NCI-H187 treated with DMSO at 0.1 percent for 48 hours (cell line): ENCODE results near the gene IL4R.
A peak's percentile ranks its signal among the peaks of the same experiment; 100 is the strongest.
"Not testable (repeated sequence)": the region's sequence is repeated elsewhere in the genome, so short reads cannot be mapped to it uniquely, and the experiment has no call there.

Source experiments
- DNase-seq: peaks from one replicate; lab custom pipeline; 2025; lab: John Stamatoyannopoulos, UW

IL4R gene

DNA sequence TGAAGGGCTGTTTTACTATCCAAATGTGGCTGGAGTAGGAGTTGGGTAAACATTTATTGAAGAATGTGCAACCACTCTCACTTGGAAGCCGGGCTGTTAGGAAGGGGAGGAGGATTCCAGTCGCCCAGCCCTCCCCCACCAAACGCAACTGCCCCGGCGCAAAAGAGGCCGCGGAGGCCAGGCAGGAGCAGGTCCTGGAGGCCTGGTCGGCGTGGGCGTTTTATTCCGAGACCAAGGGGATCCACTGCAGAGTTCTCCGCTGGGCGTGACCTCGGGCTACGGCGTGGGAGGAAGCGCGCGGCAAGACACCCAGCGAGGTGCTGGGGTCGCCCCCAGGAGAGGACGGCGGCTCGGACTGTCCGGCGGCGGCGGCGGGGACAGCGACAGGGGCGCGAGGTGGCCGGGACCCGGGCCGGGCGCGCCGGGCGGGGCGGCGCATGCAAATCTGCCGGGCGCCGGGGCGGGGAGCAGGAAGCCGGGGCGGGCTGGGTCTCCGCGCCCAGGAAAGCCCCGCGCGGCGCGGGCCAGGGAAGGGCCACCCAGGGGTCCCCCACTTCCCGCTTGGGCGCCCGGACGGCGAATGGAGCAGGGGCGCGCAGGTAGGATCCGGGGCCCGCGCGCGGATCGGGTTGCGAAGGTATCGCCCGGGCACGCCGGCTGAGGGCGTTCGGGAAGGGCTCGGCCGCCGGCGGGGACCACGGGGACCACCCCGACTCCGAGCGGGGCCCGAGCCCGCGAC lies at the start of gene IL4R:
TSS of gene IL4R (plus strand) at position 553 of the 739 bp plus-strand sequence. CDS start 26,230 bp downstream, outside the sequence.
- no peak for DNase-seq

DNA sequence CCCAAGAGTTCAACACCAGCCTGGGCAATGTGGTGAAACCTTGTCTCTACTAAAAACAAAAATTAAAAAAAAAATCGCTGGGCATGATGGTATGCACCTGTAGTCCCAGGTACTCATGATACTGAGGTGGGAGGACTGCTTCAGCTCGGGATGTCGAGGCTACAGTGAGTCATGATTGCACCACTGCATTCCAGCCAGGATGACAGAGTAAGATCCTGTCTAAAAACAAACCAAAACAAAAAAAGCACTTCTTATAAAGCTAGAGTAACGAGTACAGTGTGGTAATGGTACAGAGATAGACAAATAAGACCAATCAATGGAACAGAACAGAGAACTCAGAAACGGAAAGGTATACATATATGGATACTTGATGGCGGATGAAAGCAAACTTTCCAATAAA lies 49.6 kb upstream of the IL4R start:
- DNase-seq: no peak

DNA sequence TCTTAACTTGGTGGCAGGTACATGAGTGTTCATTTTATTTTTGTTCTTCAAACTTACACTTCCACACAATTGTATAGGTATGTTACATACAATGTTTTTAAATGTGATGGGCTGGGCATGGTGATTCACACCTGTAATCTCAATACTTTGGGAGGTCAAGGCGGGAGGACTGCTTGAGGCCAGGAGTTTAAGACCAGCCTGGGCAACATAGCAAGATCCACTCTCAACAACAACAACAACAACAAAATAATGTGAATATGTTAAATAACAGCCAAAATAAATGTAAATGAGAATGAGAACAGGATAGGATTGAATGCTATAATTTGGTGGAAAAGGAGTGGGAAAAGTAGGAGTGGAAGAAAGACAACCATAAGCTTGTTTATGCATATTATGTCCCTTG lies 47.8 kb upstream of the IL4R start:
- no peak for DNase-seq

DNA sequence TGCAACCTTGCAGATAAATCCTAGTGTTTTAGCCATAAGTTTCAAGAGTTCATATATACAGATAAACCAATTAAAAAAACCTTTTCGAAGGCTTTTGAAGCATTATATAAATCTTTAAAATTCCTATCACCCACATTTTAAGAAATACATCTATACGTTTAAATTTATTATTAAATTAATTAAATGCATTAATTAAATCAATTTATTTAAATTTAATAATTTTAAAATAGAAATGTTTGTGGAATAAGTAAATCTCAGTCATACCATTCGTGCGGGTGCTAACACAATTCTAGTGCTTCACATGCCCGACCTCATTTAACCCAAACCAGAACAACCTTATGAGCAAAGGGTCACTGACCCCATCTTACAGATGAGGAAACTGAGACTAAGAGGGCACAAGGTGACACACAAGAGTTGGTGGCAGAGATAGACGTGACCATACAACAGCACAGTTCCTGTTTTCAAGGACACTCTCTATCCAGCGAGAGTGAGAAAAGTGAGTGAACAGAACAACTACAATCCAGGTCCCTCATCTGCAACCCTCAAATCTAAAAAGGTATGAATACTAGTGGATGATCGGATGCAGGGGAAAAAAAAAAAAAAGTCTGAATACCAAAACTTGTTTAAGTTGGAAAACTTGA lies 46.6 kb upstream of the IL4R start:
- no peak for DNase-seq

DNA sequence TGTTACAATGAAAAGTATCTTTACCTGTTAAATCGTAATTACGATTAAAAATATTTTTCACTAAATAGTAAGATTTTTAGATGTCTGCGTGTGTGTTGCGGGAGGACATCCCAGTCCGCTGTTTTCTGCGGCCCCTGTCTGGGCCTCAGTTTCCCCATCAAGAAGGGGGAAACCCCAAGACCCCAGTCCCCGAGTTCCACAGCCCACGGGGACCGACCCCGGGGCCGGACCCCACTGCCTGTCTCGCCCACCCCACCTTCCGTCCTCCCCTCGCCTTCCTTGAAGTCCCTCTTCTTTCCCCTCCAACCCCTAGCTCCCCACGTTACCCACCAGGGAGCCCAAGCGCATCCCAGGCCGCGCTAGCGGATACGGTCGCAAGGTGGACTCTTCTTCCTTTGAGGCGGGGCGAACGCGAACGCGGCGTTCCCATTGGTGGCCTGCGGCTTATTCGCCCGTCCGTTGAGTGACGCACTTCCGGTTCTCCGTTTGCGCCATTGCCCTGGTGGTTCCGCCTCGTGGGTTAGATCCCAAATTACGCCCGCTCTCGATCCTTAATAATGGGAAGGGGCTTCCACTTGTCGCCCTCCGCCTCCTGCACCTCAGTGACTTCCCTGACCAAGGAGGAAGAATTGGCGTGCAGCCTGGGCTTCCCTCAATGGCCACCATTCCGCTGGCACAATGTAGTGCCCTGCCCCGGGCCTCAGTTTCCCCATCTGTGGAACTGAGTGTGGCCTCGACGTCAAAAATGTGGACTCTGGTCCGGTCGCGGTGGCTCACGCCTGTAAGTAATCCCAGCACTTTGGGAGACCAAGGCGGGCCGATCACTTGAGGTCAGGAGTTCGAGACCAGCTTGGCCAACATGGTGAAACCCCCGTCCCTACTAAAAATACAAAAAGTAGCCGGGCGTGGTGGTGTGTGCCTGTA lies 45.1 kb upstream of the IL4R start, which contains the start of gene NSMCE1:
TSS of gene NSMCE1 (minus strand) at position 397 of the 924 bp plus-strand sequence. CDS start 11,202 bp downstream, outside the sequence.
- peak; percentile 54 for DNase-seq

DNA sequence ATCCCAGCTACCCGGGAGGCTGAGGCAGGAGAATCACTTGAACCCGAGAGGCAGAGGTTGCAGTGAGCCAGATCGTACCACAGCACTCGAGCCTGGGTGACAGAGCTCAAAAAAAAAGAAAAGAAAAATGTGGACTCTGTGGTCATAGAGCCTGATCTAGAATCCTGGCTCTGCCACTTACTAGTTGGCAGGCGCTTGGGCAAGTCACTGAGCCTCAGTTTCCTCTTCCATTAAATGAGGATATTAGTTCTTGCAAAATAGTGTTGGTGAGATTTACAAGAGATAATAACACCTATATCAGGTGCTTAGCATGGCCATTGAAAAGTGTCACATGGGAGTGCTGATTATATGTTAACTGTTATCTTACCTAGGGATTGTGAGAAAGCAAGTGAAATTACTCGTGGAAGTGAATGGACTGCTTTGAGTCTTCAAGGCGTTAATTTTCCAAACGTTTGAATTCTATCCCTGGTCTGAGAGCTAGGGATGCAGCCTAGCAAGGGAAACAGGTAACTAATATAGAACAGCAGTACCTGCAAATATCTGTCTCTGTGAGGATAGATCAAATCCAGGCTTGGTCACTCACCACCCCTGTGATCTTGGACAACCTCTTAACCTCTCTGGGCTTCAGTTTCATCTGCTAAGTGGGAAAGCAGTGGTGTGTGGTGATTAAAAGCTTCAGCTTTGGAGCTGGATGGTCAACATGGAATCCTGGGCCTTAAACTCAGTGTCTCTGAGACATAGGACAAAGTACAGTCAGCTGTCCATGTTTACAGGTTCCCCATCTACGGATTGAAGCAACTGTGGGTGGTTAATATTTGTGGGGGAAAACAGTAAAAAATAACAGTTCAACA lies 44.2 kb upstream of the IL4R start:
- no peak for DNase-seq

DNA sequence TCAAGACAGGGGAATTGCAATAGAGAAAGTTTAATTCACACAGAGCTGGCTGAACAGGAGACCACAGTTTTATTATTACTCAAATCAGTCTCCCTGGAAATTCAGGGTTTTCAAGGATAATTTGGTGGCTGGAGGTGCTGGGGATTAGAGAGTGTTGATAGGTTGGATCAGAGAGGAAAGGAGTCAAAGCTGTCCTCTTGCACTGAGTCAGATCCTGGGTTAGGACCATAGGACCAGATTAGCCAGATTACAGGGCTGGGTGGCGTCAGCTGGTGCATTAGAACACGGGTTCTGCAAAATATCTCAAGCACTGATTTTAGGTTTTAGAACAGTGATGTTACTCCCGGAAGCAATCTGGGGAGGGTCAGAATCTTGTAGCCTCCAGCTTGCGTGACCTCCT lies 43.4 kb upstream of the IL4R start:
- DNase-seq: no peak

DNA sequence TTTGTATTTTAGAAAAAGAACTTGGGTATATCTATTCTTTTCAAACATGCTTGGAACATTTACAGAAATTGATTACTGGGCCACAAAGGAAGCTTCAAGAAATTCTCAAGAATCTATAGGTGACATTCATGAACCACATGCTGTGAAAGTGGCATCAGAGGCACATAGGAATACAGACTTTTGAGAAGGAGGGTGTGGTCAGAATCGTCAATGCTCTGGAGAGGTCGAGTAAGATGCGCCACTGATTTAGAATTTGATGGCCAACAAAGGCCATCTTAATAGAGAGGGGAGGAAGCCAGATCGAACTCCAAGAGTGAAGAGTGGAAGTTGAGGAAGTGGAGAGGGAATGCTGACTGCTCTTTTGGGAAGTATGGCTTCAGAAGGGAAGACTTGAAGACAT lies 41.7 kb upstream of the IL4R start:
- DNase-seq: no peak

DNA sequence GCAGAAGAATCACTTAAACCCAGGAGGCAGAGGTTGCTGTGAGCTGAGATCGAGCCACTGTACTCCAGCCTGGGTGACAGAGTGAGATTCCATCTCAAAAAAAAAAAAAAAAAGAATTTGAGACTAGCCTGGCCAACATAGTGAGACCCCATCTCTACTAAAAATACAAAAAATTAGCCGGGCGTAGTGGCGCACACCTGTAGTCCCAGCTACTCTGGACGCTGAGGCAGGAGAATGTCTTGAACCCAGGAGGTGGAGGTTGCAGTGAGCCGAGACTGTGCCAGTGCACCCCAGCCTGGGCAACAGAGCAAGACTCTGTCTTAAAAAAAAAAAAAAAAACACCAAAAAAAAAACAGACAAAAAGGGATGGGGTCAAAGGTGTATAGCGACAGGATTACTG lies 41.1 kb upstream of the IL4R start:
- not testable (repeated sequence) for DNase-seq

DNA sequence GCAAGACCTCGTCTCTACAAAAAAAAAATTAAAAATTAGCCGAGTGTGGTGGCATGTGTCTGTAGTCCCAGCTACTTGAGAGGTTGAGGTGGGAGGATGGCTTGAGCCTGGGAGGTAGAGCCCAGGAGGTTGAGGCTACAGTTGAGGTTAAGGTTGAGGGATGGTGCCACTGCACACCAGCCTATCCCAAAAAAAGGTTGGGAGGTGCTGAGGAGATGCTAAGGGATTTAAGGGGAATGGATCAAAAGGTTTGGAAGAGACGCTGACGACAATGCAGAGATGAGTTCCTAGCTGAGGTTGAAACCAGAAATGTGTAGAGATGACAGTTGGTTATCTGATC lies 40.5 kb upstream of the IL4R start:
- DNase-seq: no peak

DNA sequence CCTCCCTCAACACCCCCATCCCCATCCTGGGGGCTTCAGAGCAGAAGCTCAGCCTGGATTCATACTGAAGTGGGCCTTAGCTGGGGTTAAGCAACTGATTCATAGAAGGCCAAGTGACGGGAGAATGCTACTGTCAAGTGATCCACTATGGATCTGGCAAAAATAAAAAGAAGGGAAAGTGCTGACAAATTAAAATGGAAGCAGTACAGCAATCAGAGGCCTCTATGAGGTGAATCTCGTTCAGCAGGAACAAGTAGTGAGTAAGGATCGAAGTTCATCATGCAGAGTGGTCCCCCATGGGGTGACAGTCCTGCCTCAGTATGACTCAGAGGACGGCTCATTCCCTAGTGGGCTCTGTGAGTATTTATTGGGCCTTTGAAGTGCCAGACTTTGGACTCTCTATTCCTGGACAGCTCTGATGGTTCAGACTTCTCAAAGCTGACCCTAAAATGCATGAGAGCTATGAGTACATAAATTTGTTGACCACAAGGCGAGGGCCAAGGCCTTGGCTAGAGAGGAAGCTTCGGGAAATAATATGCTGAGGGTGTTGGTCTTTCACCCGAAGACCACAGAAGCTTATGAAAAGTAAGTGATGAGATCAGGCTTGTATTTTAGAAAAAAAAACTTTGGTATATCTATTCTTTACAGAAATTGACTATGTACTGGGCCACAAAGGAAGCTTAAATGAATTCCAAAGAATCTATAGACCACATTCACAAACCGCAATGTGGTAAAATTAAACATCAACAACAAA lies 39.9 kb upstream of the IL4R start:
- DNase-seq: no peak

DNA sequence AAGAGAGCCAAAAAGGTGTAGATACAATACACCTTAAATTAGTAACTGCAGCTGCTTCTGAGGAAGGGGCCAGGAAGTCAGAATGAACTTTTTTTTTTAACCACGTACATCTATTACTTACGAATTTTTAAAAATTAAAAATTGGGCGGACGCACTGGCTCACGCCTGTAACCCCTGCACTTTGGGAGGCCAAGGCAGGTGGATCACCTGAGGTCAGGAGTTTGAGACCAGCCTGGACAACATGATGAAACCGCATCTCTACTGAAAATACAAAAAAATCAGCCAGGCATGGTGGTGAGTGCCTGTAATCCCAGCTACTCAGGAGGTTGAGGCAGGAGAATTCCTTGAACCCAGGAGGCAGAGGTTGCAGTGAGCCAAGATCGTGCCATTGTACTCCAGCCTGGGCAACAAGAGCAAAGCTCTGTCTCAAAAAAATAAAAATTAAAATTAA lies 39.3 kb upstream of the IL4R start:
- not testable (repeated sequence) for DNase-seq

DNA sequence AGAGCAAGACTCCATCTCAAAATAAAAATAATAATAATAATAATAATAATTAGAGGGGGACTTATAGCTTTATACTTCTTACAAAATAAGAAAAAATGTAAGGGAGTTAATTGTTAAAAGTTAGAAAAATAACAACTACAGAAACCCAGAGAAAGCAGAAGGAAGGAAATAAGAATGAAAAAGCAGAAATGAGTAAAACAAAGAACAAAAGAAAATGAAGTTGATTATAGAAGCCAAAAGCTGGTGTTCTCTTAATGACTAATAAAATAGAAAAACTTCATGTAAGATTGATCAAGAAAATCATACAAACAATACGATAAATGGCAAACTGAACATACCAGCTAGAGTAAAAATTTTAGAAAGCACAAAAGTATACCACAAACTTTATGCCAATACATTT lies 38.4 kb upstream of the IL4R start:
- no peak for DNase-seq

DNA sequence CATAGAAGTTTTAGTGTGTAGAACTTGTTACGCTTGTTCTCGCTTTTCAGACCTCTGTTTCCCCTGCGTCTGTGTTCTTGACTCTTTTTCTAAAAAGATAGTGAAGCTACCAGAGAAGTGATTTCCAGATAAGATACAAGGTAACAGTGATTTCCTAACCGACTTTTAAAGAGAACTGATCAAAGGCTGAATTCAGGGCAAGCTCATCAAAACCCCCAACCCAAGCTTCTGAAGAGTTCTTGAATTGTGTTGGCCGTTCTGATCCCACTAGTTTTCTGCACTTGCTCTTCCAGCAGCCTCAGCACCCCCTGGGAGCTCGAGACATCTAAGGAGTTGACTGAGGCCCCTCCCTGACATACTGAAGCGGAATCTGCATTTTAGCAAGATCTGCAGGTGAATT lies 32.5 kb upstream of the IL4R start:
- DNase-seq: no peak

DNA sequence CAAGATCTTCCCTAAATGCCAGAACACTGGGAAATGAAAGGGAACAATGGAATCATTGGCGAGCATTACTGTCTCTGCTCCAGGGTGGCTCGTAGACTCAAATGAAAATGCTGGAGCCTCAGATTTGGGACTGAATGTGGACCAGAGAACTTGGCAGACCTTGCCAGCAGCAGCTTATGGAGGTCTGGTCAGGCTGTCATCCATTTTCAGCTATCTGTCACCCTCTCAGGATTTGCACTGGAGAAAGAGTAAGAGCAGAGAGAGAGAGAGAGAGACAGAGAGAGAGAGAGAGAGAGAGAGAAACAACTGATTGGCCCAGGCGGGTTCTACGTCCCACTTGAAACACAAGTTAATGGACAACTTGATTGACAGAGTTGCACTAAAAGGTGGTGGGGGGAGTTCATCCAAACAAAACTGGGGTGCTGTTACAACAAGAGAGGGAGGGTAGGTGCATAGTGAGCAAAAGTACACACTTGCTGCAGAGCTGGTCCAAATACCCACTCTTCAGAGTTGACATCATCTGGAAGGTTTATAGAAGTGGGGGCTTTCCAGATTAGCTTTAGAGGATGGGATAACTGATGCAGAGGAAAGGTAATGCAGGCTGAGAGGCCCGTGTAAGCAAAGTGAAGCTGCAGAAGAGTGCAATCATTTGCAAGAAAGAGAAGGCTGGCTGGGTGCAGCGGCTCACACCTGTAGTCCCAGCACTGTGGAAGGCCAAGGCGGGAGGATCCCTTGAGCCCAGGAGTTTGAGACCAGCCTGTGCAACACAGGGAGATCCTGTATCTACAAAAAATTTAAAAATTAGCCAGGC lies 28.7 kb upstream of the IL4R start:
- no peak for DNase-seq

DNA sequence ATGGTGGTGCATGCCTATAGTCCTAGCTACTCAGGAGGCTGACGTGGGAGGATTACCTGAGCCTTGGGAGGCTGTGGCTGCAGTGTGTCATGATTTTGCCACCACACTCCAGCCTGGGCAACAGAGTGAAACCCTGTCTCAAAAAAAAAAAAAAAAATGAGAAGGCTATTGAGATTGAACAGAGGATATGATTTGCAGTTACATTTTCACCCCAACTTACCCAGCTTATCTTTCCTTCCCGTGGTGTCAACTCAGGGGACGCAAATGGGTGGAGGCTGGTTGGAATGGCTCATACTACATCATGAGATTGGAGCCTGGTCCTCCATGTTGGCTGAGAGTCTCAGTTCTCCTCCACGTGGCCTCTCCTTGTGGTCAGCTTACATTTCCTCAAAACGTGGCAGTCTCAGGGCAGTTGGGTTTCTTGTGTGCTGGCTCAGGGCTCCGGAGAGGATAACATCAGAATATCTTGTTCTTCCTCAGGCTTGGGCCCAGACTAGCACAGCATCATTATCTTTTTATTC lies 28.0 kb upstream of the IL4R start:
- DNase-seq: no peak

DNA sequence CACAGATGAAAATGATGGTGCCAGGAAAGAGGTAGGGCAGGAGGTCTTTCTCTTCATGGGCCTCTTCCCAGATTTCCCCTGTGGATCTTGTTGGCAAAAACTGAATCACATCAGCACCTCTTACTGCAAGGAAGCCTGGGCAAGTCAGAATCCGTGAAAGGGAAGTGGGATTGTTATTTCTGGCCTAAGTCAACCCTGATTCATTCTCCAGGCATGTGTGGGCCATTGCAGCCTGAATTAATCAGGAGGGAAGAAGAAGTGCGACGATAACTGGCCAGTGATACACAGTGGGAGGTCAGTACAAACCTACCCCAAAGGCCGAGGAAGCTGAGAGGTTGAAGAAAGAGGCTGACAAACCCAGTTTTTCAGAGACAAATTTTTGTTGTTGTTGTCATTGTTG lies 27.3 kb upstream of the IL4R start:
- no peak for DNase-seq

DNA sequence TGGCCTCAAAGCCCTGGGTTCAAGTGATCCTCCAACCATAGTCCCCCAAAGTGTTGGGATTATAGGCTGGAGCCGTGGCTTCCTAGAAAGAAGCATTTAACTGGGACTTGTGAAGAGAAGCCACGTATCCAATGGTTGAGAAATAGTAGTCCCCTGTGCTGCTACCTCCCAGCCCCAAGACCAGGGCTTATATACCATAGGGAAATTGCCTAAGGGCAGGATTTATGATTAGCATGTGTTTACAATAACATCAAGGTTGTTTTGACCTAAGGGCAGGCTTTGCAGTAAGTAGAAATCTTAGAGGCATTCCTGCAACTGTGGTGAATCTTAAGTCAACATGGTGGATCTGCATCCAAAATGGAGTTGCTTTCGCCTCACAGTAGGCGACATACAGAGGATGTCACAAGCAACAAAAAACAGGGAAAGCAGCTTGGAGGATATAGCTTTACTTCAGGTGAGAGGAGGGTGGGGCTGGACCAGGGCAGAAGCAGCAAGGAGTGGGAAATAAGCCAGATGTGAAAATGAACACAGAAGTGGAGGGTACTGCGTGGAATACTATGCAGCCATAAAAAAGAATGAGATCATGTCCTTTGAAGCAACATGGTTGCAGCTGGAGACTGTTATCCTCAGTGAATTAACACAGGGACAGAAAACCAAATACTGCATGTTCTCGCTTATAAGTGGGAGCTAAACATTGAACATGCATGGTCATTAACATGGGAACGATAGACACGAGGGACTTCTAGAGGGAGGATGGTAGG lies 26.5 kb upstream of the IL4R start:
- no peak for DNase-seq

DNA sequence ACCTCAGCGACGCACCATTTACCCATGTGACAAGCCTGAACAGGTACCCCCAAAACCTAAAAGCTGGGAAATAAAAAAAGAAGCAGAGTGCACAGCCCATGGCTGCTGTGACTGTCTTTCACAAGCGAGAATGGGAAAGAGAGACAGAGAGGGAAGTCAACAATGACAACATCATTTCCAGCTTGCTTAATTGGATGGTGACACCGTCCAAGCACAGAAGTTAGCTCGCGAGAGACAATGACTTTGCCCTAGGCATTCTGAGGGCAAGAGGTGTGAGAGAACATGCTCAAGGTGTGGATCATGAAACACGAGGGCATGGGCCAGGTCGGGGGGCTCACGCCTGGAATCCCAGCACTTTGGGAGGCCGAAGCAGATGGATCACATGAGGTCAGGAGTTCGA lies 25.9 kb upstream of the IL4R start:
- DNase-seq: no peak
